ENCODE results near the gene WDFY4.

WDFY4 gene

DNA sequence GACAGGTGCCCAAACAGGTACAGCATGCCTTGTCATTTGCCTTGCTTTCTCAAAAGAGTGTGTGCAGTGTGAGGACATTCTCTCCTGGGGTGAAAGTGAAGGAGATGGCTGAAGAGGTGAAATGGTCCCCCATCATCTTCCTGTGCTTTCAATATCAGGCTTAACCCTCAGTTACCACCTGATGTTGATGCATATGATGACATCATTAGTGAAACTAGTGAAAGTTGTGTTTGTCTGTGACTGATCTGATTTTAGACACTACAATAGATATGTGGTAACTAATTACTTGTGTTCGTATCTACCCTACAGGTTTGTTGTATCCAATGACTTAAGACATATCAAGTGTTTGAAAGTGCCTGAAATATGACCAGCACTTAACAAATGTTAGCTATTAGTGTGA, 279.4 kb downstream of the WDFY4 start:
- no peak for DNase-seq (ENCODE audit: low read depth in 2 of 2, low spot score in 1 of 2)

DNA sequence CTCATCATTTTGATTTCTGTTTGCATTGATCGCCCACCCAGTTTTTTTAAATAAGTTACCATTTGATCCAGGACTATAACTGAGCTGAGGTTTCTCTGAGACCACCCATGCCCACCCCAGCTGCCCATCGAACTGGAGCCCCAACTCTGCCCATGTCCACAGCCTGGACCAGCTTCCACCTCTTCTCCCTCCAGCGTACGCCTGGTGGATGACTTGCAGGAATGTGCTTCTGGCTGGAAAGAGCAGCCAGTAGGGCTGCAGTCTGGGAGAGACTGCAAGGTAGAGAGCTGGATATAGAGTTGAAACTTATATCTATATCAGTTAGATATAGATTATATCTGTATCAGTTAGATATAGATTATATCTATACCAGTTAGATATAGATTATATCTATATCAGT, 280.8 kb downstream of the WDFY4 start:
- DNase-seq (ENCODE audit: low read depth in 2 of 2, low spot score in 1 of 2): no peak

- no peak for DNase-seq (ENCODE audit: low read depth in 2 of 2, low spot score in 1 of 2)
Measured at GRCh38 chr10:48968036-48968435, 283.4 kb downstream of the WDFY4 start.

- DNase-seq (ENCODE audit: low read depth in 2 of 2, low spot score in 1 of 2): no peak
Measured at GRCh38 chr10:48970046-48970445, 285.4 kb downstream of the WDFY4 start.

DNA sequence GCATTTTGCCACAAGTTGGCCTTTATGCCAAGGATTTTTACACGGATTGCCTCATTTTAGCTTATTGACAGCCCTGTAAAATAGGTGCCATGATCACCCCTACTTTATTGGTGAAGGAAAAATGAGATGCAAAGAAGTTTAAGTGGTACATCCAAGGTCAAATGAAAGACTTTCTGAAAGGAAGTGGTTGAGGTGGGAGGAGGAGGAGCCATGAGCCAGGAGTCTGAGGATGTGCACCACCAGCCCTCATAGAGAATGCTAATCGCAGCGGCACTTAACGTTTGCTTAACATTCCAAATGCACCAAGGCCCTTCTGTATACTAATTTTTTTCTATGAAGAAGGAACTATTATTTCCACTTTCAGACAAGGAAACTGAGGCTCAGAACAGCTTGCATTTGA, 286.0 kb downstream of the WDFY4 start:
- DNase-seq (ENCODE audit: low read depth in 2 of 2, low spot score in 1 of 2): no peak

DNA sequence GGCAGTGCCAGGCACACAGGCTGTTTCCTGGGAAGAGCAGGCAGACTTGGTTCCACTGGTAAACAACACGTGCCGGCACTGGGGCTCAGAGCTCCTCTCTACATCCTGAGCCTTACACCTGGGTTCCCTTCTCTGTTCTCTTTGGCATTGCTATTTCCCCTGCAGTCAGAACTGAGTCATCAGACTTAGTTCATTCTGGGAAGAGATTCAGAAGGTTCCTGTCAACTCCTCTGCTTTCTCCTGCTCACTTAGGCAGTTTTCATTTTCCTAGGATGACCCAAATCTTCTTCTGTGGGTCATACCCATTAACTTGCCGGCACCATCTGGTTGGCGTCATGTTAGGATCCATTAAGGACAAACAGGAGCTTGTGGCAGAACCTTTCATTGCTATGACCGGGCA, 288.4 kb downstream of the WDFY4 start:
- no peak for DNase-seq (ENCODE audit: low read depth in 2 of 2, low spot score in 1 of 2)

- DNase-seq (ENCODE audit: low read depth in 2 of 2, low spot score in 1 of 2): no peak
Measured at GRCh38 chr10:48974510-48975156, 290.0 kb downstream of the WDFY4 start.

GRCh38 chr10:48976196-48976595, 291.5 kb downstream of the WDFY4 start:
- no peak for DNase-seq (ENCODE audit: low read depth in 2 of 2, low spot score in 1 of 2)

DNA sequence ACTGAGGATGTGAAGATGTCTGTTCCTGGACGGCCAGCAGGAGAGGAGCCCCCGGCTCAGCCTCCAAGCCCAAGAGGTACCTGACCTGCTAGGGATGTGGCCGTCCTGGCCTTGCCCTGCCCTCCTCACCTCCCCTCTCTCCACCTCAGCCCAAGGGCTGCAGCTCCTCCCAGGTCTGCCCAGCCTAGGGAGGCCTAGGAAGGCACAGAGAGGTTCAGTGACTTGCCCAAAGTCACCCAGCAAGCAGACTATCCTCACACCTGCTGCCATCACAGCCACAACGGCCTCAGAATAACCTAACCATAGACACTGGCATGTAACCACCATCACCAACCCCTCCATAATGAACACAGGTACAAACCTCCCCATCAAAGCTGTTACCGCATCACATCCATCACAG, 293.6 kb downstream of the WDFY4 start:
- DNase-seq (ENCODE audit: low read depth in 2 of 2, low spot score in 1 of 2): no peak

DNA sequence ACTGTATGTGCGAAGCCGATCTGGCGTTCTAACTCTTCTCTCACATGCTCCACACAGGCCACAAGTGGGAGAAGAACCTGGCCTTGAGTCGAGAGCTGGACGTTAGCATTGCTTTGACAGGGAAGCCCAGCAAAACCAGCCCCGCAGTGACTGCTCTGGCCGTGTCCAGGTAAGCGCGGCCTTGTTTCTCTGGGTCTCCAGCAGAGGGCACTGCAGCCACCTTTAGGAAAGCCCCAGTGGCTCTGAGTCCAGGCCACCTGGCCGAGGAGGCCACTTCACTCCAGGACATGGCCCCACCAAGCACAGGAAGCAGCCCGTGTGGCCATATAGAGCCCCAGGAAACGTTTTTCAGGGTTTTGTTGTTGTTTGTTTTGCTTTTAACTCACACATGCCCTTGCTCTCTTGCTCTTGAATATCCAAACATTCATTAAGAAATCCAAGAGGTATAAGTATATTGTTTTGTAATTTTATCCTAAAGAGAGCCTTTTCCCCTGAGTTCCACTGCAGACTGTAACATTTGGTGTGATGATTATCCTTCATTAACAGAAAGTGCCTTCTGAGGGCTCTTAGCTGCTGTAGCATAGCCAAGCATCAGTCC, 296.7 kb downstream of the WDFY4 start:
- DNase-seq (ENCODE audit: low read depth in 2 of 2, low spot score in 1 of 2): no peak

DNA sequence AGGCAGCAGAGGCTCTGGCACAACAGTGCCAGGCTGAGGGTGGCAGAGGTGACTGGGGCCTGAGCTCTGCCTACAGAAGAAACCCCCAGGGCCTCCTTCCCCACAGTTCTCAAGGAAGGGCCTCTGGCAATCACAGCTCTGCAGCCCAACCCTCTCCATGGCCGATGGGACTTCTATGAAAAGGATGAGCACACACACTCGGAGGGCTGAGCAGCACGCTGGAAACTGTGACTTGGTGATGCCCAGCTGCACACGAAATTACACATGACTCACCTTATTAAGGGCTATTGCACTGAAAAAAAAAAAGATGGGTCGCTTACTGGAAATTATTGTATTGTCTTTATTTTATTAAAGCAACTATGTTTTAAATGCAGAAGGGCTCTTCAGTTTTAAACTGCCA, 297.9 kb downstream of the WDFY4 start:
- DNase-seq (ENCODE audit: low read depth in 2 of 2, low spot score in 1 of 2): no peak

DNA sequence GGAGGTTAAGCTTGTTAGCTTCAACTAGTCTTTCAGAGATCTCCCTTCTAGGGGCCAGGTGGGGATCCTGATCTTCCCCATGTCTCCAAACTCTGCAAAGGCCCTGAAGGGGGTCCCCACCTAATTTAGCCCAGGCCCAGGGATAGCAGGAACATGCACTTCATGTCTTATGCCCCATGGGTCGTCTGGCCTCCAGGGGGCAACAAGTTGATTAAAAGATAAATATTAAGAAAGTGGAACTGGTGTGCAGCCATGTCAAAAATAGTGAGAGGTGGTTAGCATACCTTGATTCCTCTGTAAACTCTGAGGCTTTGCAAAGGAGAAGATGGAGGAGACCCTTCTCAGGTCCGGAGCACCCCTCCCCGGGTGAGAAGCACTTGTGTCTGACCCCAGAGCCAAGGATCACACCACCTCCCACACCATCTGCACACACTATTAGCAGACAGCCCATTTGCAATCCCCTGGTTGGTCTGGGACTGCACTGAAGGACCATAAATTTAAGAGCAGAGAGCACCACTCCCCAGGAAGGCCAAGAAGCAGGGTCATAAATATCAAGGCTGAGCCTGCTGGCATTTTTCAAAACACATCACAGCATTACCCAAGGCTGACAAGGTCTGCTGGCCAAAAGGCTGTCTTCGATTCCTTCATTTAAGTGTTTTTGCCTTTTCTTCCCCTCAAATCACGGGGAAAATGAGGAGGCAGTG, 299.1 kb downstream of the WDFY4 start:
- DNase-seq (ENCODE audit: low read depth in 2 of 2, low spot score in 1 of 2): no peak

GRCh38 chr10:48985621-48986158, 301.0 kb downstream of the WDFY4 start:
- DNase-seq (ENCODE audit: low read depth in 2 of 2, low spot score in 1 of 2): no peak

GRCh38 chr10:48990226-48990625, 305.6 kb downstream of the WDFY4 start:
- no peak for DNase-seq (ENCODE audit: low read depth in 2 of 2, low spot score in 1 of 2)

DNA sequence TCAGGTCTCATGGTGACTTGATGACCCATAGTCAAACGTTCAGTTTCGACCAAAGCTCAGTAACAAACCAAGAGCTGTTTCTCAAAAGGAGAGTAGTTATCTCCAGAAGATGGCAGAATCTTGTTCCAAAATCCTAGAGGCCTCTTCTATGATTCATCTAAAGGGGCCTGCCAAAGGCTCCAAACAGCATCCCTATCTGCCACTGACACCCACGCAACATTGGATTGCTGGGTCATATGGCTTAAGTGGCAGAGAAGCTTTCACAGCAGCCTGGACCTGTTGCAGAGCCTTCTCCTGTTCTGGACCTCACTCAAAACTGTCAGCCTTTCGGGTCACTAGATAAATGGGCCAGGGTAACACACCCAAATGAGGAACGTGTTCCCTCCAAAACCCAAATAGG, 309.0 kb downstream of the WDFY4 start:
- no peak for DNase-seq (ENCODE audit: low read depth in 2 of 2, low spot score in 1 of 2)

DNA sequence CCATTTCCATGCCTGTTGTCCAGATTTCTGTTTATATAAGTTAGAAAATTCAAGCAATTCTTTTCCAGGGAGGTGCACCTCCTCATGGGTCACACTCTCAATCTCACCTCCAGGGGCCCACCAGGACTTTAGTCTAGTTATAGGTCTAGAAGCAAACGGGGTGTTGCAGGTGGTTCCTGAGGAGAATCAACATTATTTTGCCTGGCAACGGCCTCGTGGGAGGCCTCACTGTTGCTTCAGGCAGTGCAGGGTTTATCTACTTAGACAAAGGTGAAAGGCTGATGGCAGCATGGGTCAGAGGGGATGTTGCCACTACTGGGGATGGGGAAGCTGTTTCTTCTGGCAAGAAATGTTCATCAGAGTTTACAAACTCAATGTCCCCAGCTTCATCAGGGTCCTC, 311.7 kb downstream of the WDFY4 start:
- DNase-seq (ENCODE audit: low read depth in 2 of 2, low spot score in 1 of 2): no peak

DNA sequence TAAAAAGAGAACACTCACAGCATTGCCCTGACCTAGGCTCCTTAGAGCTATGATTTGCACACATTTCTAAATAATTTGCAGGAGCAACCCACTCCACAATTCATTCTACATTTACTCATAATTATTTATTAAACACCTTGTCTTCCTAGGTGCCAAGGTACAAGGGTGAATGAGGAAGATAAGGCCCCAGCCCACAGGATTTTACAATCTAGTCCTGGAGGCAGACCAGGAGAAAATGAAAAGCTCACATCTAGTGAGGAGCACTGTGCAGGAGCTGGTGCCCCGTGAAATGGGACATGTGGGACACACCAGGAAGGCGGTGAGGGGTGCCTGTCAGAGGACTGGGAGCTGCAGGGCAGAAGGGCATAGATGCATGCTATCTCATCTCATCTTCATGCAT, 314.7 kb downstream of the WDFY4 start:
- DNase-seq (ENCODE audit: low read depth in 2 of 2, low spot score in 1 of 2): no peak

DNA sequence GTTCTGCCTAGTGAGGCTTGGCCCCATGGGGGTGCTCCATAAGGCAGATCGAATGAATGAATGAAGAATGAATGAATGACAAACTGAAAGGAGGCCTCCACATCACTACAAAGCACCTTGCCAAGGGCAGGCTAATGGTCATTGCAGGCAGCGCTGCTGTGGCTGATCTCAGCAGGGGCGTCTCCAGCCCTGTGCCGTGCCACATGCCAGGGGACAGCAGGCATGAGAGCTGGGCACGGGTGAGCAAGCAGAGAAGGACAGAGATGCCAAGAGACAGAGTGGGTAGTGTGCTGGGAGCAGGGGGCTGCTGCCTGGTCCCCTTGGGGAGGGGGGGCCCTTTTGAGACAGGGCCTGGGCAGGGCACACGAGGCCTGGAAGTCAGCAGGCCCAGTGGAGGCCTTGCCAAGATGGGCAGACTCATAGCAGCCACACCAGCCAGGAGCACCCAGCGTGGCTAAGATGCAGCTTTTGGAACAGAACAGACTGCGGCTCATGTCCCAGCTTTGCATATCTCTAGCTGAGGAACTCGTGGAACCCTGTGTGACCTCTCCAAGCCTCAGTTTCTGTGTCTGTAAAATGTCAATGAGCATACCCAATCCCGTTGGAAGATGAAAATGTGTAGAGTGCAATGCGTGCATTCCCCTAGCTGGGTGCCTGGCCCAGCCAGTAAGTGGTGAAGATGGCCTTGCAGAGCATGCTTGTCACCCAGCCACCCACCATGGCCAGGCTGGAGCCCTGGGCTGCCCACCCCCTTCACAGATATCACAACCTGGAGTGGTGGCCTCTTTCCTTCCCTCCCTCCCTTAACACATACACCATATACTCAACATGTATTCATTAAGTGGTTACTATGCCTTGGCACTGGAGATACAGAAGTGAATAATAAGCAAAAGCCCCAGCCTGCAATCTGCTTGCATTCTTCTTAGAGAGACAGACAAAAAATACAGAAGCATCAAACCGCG, 316.0 kb downstream of the WDFY4 start:
- DNase-seq (ENCODE audit: low read depth in 2 of 2, low spot score in 1 of 2): no peak

DNA sequence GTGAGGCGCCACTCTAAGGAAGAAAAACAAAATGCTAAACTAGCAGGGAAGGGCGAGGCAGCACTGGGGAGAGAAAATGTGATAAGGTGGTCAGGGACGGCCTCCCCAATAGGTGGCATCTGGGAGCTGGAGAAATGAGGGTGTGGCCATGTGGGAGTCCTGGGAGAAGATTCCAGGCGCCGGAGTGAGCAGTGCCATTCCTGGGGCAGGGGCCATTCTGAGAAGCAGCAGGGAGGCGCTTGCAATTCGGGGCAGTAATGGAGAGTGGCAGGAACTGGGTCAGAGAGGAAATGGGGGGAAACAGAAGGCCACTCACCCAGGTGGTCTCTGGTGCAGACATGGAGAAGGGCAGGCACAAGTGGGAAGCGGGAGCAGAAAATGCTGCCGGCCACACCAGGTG, 316.7 kb downstream of the WDFY4 start:
- DNase-seq (ENCODE audit: low read depth in 2 of 2, low spot score in 1 of 2): no peak

GRCh38 chr10:49001870-49002672, 317.4 kb downstream of the WDFY4 start:
- no peak for DNase-seq (ENCODE audit: low read depth in 2 of 2, low spot score in 1 of 2)

Measured in stimulated activated CD8-positive, alpha-beta memory T cell treated with anti-CD3 and anti-CD28 coated beads, Interleukin-4, amount 100 ng/mL, for 4 hours (primary cell).